Body of pancreas (tissue), 4 donors: ENCODE results near the gene CPXM2. TPM values are rescaled to one million over a fixed set of nuclear protein-coding genes. Genes with fewer than 3 reads are reported as not detected.

ENCODE experiments used
- ATAC-seq: fragments of 150-250 bp; one replicate; pipeline ENCODE4 v1.9.1; 2016
- DNase-seq, 4 donors: peaks; one replicate each; pipeline ENCODE4 v3.0.0-alpha.2; 2019
- H3K27ac ChIP-seq, 4 donors: fragments of 200-600 bp; sonication (generic); 1 replicate in 3 of 4; 2 replicates in 1 of 4; pipeline versions ENCODE4 v1.5.1 to v1.6.1; 2016 to 2019; ENCODE audit warnings: mild to moderate bottlenecking in 1 of 4, mixed read lengths in 1 of 4, moderate library complexity in 1 of 4
- H3K27me3 ChIP-seq, 2 donors: fragments of 200-600 bp; sonication (generic); one replicate each; pipeline ENCODE4 v1.6.0; 2016; ENCODE audit warnings: mild to moderate bottlenecking in 1 of 2
- H3K36me3 ChIP-seq, 2 donors: fragments of 200-600 bp; sonication (generic); replicated peaks in 1 of 2; 2 replicates each; pipeline ENCODE4 v1.5.1; 2016; ENCODE audit warnings: low read depth in 2 of 2; ENCODE audit not compliant: insufficient read depth in 1 of 2
- H3K4me1 ChIP-seq: fragments of 200-600 bp; sonication (generic); one replicate; pipeline ENCODE4 v1.6.0; 2016
- H3K4me3 ChIP-seq, 2 donors: fragments of 200-600 bp; sonication (generic); 1 replicate in 1 of 2; 2 replicates in 1 of 2; pipeline ENCODE4 v1.5.1; 2016 to 2019
- H3K9me3 ChIP-seq, 3 donors: fragments of 200-600 bp; sonication (generic); 1 replicate in 2 of 3; 2 replicates in 1 of 3; pipeline ENCODE4 v1.5.1; 2016
- CTCF ChIP-seq, 7 experiments: fragments of 450-650 bp in 4 of 7; fragments of 200-600 bp in 3 of 7; sonication (generic) in 3 of 7; IDR thresholded peaks; one replicate each; pipeline ENCODE4 v1.5.1; 2016 to 2019; ENCODE audit warnings: antibody characterized with exemption in 7 of 7
- POLR2A ChIP-seq, 3 donors: fragments of 450-650 bp; IDR thresholded peaks; one replicate each; pipeline ENCODE4 v1.6.1; 2016; ENCODE audit warnings: antibody characterized with exemption in 3 of 3, mild to moderate bottlenecking in 2 of 3
- WGBS, 2 donors: methylation state at CpG; one replicate each; pipeline ENCODE4 v1.1.5; 2017; 5-methylcytosine and 5-hydroxymethylcytosine counted together
- intact Hi-C: fragments of 100-400 bp; cut with DNase I; formaldehyde crosslinking; loops from one replicate; pipeline ENCODE4 v1.15.1; 2023
- total RNA-seq, 2 donors: library from RNA; depleted of rRNA; stranded (reverse); fragments of >200 nt; gene quantifications; one replicate each; pipeline ENCODE4 v1.1.0, GENCODE V29; 2016

The CPXM2 gene
- total RNA-seq, 2 donors from 2014 or later: 4.2 to 8.2 TPM

- no peaks in the 10 kb centered on the region for H3K9me3 ChIP-seq
- intact Hi-C loops: no loop called here
- no peaks in the 10 kb centered on the region for H3K36me3 ChIP-seq
- TF ChIP-seq CTCF (IDR thresholded peaks at IDR 0.05) (no peak), POLR2A (IDR thresholded peaks at IDR 0.05) (no peak)
- H3K4me1 ChIP-seq: no peaks in the 10 kb centered on the region
- H3K4me3 ChIP-seq: no peak overlapping the region
- ATAC-seq (no peak), DNase-seq (no peak)
- WGBS, 2 donors: 26 to 28% methylated on average over 5 of the region's 5 CpGs
- H3K27ac ChIP-seq: no peak overlapping the region
- H3K27me3 ChIP-seq: no peaks in the 10 kb centered on the region
Measured at GRCh38 chr10:123835575-123835974, 56.0 kb downstream of the CPXM2 start.

- WGBS, 2 donors: 73 to 87% methylated on average over 10 of the region's 10 CpGs
- Histone ChIP-seq H3K4me3 (no peak overlapping the region), H3K27me3 (no peaks in the 10 kb centered on the region), H3K4me1 (no peaks in the 10 kb centered on the region), H3K36me3 (no peaks in the 10 kb centered on the region), H3K9me3 (no peaks in the 10 kb centered on the region), H3K27ac (no peak overlapping the region)
- DNase-seq: no peak
- TF ChIP-seq CTCF (IDR thresholded peaks at IDR 0.05) (no peak), POLR2A (IDR thresholded peaks at IDR 0.05) (no peak)
- intact Hi-C loops: no loop called here
- no peak for ATAC-seq
Measured at GRCh38 chr10:123833170-123833850, 58.3 kb downstream of the CPXM2 start.

- no peak overlapping the region for H3K27ac ChIP-seq
- 59 to 72% methylated on average over 3 of the region's 3 CpGs for WGBS, 2 donors
Measured at GRCh38 chr10:123831259-123831658, 60.3 kb downstream of the CPXM2 start.

GRCh38 chr10:123821136-123821535, 70.5 kb downstream of the CPXM2 start:
- H3K9me3 ChIP-seq: no peaks in the 10 kb centered on the region
- WGBS, 2 donors: 55 to 69% methylated on average over 2 of the region's 2 CpGs
- DNase-seq (no peak), ATAC-seq (no peak)
- no peaks in the 10 kb centered on the region for H3K27me3 ChIP-seq
- TF ChIP-seq POLR2A (IDR thresholded peaks at IDR 0.05) (no peak), CTCF (IDR thresholded peaks at IDR 0.05) (no peak)
- no peak overlapping the region for H3K27ac ChIP-seq
- no peaks in the 10 kb centered on the region for H3K4me1 ChIP-seq
- H3K4me3 ChIP-seq: no peak overlapping the region
- H3K36me3 ChIP-seq: no peaks in the 10 kb centered on the region
- intact Hi-C loops: no loop called here

More at GRCh38 chr10:123831259-123831658, 60.3 kb downstream of the CPXM2 start:
- H3K4me1 ChIP-seq: no peaks in the 10 kb centered on the region
- TF ChIP-seq CTCF (IDR thresholded peaks at IDR 0.05) (no peak), POLR2A (IDR thresholded peaks at IDR 0.05) (no peak)
- H3K36me3 ChIP-seq: no peaks in the 10 kb centered on the region
- H3K4me3 ChIP-seq: no peak overlapping the region
- no peaks in the 10 kb centered on the region for H3K27me3 ChIP-seq
- DNase-seq (no peak), ATAC-seq (no peak)
- intact Hi-C loops: no loop called here
- H3K9me3 ChIP-seq: no peaks in the 10 kb centered on the region

- intact Hi-C loops: no loop called here
- Histone ChIP-seq H3K4me3 (no peak overlapping the region), H3K27ac (no peak overlapping the region), H3K36me3 (no peaks in the 10 kb centered on the region), H3K9me3 (no peaks in the 10 kb centered on the region), H3K27me3 (no peaks in the 10 kb centered on the region), H3K4me1 (no peaks in the 10 kb centered on the region)
- no peak for DNase-seq
- TF ChIP-seq CTCF (IDR thresholded peaks at IDR 0.05): no peak
- no peak for TF ChIP-seq POLR2A (IDR thresholded peaks at IDR 0.05)
- ATAC-seq: no peak
Measured at GRCh38 chr10:123809632-123810031, 82.0 kb downstream of the CPXM2 start.
